ENCODE data around the gene RAI2.

RAI2 gene

GRCh38 chrX:17839269-17839668 lies 21.8 kb downstream of the RAI2 start:
- Histone ChIP-seq H3K36me3 (ENCODE audit: control insufficient read depth, insufficient read depth, low read length) (no peaks in the 10 kb centered on the region), H3K79me1 (ENCODE audit: low read length) (no peaks in the 10 kb centered on the region), H3K4ac (ENCODE audit: low read depth, low read length) (no peak overlapping the region), H2BK5ac (ENCODE audit: low read length) (no peak overlapping the region), H3K4me3 (ENCODE audit: low read length) (no peak overlapping the region), H3K9ac (ENCODE audit: low read length) (no peak overlapping the region), H3K56ac (ENCODE audit: low read length) (no peak overlapping the region), H3K27me3 (ENCODE audit: insufficient read depth, low read length, poor library complexity) (no peaks in the 10 kb centered on the region), H3K4me1 (ENCODE audit: control insufficient read depth, low read depth, low read length) (no peaks in the 10 kb centered on the region), H3K23ac (ENCODE audit: low read length) (no peak overlapping the region), H3K4me2 (ENCODE audit: low read length) (no peak overlapping the region), H2BK120ac (ENCODE audit: low read depth, low read length) (no peak overlapping the region), H3K18ac (ENCODE audit: low read length) (no peak overlapping the region), H4K8ac (ENCODE audit: low read depth, low read length) (no peak overlapping the region), H3K27ac (ENCODE audit: low read depth, low read length) (no peak overlapping the region), H2AK5ac (ENCODE audit: low read length) (no peak overlapping the region), H3K79me2 (ENCODE audit: control insufficient read depth, insufficient read depth, low read length) (no peaks in the 10 kb centered on the region), H4K5ac (ENCODE audit: low read length) (no peak overlapping the region), H2BK15ac (replicated peaks; ENCODE audit: low read depth) (no peak overlapping the region)
- no CpG with 5 or more reads among the region's 4 CpGs for WGBS (ENCODE audit: extremely low coverage, insufficient coverage, low lambda C conversion rate)
- peak; percentile 4 for DNase-seq

- DNase-seq: peak; percentile 4
- no peak overlapping the region for H3K9ac ChIP-seq (ENCODE audit: low read length)
- no peak overlapping the region for H4K8ac ChIP-seq (ENCODE audit: low read depth, low read length)
- no peaks in the 10 kb centered on the region for H3K79me1 ChIP-seq (ENCODE audit: low read length)
- H3K27ac ChIP-seq (ENCODE audit: low read depth, low read length): no peak overlapping the region
- H2AK5ac ChIP-seq (ENCODE audit: low read length): no peak overlapping the region
- H2BK5ac ChIP-seq (ENCODE audit: low read length): no peak overlapping the region
- no peaks in the 10 kb centered on the region for H3K4me1 ChIP-seq (ENCODE audit: control insufficient read depth, low read depth, low read length)
- no peaks in the 10 kb centered on the region for H3K36me3 ChIP-seq (ENCODE audit: control insufficient read depth, insufficient read depth, low read length)
- WGBS (ENCODE audit: extremely low coverage, insufficient coverage, low lambda C conversion rate): no CpG with 5 or more reads among the region's 3 CpGs
- H2BK120ac ChIP-seq (ENCODE audit: low read depth, low read length): no peak overlapping the region
- H3K4ac ChIP-seq (ENCODE audit: low read depth, low read length): no peak overlapping the region
- H4K5ac ChIP-seq (ENCODE audit: low read length): no peak overlapping the region
- H3K23ac ChIP-seq (ENCODE audit: low read length): no peak overlapping the region
- H3K79me2 ChIP-seq (ENCODE audit: control insufficient read depth, insufficient read depth, low read length): no peaks in the 10 kb centered on the region
- no peak overlapping the region for H3K56ac ChIP-seq (ENCODE audit: low read length)
- no peak overlapping the region for H3K4me3 ChIP-seq (ENCODE audit: low read length)
- H3K27me3 ChIP-seq (ENCODE audit: insufficient read depth, low read length, poor library complexity): no peaks in the 10 kb centered on the region
- H2BK15ac ChIP-seq (replicated peaks; ENCODE audit: low read depth): no peak overlapping the region
- H3K18ac ChIP-seq (ENCODE audit: low read length): no peak overlapping the region
- no peak overlapping the region for H3K4me2 ChIP-seq (ENCODE audit: low read length)
Observed at GRCh38 chrX:17836830-17837229, 24.3 kb downstream of the RAI2 start.

GRCh38 chrX:17833954-17834353 lies 27.1 kb downstream of the RAI2 start:
- no peaks in the 10 kb centered on the region for H3K4me1 ChIP-seq (ENCODE audit: control insufficient read depth, low read depth, low read length)
- H2BK15ac ChIP-seq (replicated peaks; ENCODE audit: low read depth): no peak overlapping the region
- H4K8ac ChIP-seq (ENCODE audit: low read depth, low read length): no peak overlapping the region
- H3K9ac ChIP-seq (ENCODE audit: low read length): no peak overlapping the region
- WGBS (ENCODE audit: extremely low coverage, insufficient coverage, low lambda C conversion rate): no CpG with 5 or more reads among the region's 2 CpGs
- H3K4me3 ChIP-seq (ENCODE audit: low read length): no peak overlapping the region
- H3K4ac ChIP-seq (ENCODE audit: low read depth, low read length): no peak overlapping the region
- no peak overlapping the region for H2BK5ac ChIP-seq (ENCODE audit: low read length)
- no peaks in the 10 kb centered on the region for H3K79me1 ChIP-seq (ENCODE audit: low read length)
- H3K27ac ChIP-seq (ENCODE audit: low read depth, low read length): no peak overlapping the region
- no peak overlapping the region for H2BK120ac ChIP-seq (ENCODE audit: low read depth, low read length)
- H3K18ac ChIP-seq (ENCODE audit: low read length): no peak overlapping the region
- H3K56ac ChIP-seq (ENCODE audit: low read length): no peak overlapping the region
- H3K27me3 ChIP-seq (ENCODE audit: insufficient read depth, low read length, poor library complexity): no peaks in the 10 kb centered on the region
- H3K23ac ChIP-seq (ENCODE audit: low read length): no peak overlapping the region
- no peak for DNase-seq
- H4K5ac ChIP-seq (ENCODE audit: low read length): no peak overlapping the region
- H3K79me2 ChIP-seq (ENCODE audit: control insufficient read depth, insufficient read depth, low read length): no peaks in the 10 kb centered on the region
- no peak overlapping the region for H2AK5ac ChIP-seq (ENCODE audit: low read length)
- H3K4me2 ChIP-seq (ENCODE audit: low read length): no peak overlapping the region
- H3K36me3 ChIP-seq (ENCODE audit: control insufficient read depth, insufficient read depth, low read length): no peaks in the 10 kb centered on the region

- Histone ChIP-seq H3K4ac (ENCODE audit: low read depth, low read length) (no peak overlapping the region), H3K56ac (ENCODE audit: low read length) (no peak overlapping the region), H2BK5ac (ENCODE audit: low read length) (no peak overlapping the region), H3K23ac (ENCODE audit: low read length) (no peak overlapping the region), H3K36me3 (ENCODE audit: control insufficient read depth, insufficient read depth, low read length) (no peaks in the 10 kb centered on the region), H3K4me3 (ENCODE audit: low read length) (no peak overlapping the region), H3K18ac (ENCODE audit: low read length) (no peak overlapping the region), H3K9ac (ENCODE audit: low read length) (no peak overlapping the region), H3K4me1 (ENCODE audit: control insufficient read depth, low read depth, low read length) (no peaks in the 10 kb centered on the region), H3K27me3 (ENCODE audit: insufficient read depth, low read length, poor library complexity) (no peaks in the 10 kb centered on the region), H4K5ac (ENCODE audit: low read length) (no peak overlapping the region), H3K79me1 (ENCODE audit: low read length) (no peaks in the 10 kb centered on the region), H2BK120ac (ENCODE audit: low read depth, low read length) (no peak overlapping the region), H3K4me2 (ENCODE audit: low read length) (no peak overlapping the region), H2AK5ac (ENCODE audit: low read length) (no peak overlapping the region), H3K27ac (ENCODE audit: low read depth, low read length) (no peak overlapping the region), H3K79me2 (ENCODE audit: control insufficient read depth, insufficient read depth, low read length) (no peaks in the 10 kb centered on the region), H4K8ac (ENCODE audit: low read depth, low read length) (no peak overlapping the region), H2BK15ac (replicated peaks; ENCODE audit: low read depth) (no peak overlapping the region)
- WGBS (ENCODE audit: extremely low coverage, insufficient coverage, low lambda C conversion rate): no CpG with 5 or more reads among the region's 3 CpGs
- DNase-seq: no peak
Observed at GRCh38 chrX:17831255-17831654, 29.8 kb downstream of the RAI2 start.

- no peak overlapping the region for H3K4ac ChIP-seq (ENCODE audit: low read depth, low read length)
- H4K8ac ChIP-seq (ENCODE audit: low read depth, low read length): no peak overlapping the region
- H4K5ac ChIP-seq (ENCODE audit: low read length): no peak overlapping the region
- DNase-seq: no peak
- H3K56ac ChIP-seq (ENCODE audit: low read length): no peak overlapping the region
- H3K79me1 ChIP-seq (ENCODE audit: low read length): no peaks in the 10 kb centered on the region
- H2AK5ac ChIP-seq (ENCODE audit: low read length): no peak overlapping the region
- no peaks in the 10 kb centered on the region for H3K36me3 ChIP-seq (ENCODE audit: control insufficient read depth, insufficient read depth, low read length)
- WGBS (ENCODE audit: extremely low coverage, insufficient coverage, low lambda C conversion rate): no CpG with 5 or more reads among the region's 1 CpG
- H3K23ac ChIP-seq (ENCODE audit: low read length): no peak overlapping the region
- no peaks in the 10 kb centered on the region for H3K27me3 ChIP-seq (ENCODE audit: insufficient read depth, low read length, poor library complexity)
- no peak overlapping the region for H3K18ac ChIP-seq (ENCODE audit: low read length)
- H2BK5ac ChIP-seq (ENCODE audit: low read length): no peak overlapping the region
- H3K4me3 ChIP-seq (ENCODE audit: low read length): no peak overlapping the region
- H3K27ac ChIP-seq (ENCODE audit: low read depth, low read length): no peak overlapping the region
- H3K4me2 ChIP-seq (ENCODE audit: low read length): no peak overlapping the region
- no peaks in the 10 kb centered on the region for H3K4me1 ChIP-seq (ENCODE audit: control insufficient read depth, low read depth, low read length)
- H2BK15ac ChIP-seq (replicated peaks; ENCODE audit: low read depth): no peak overlapping the region
- no peak overlapping the region for H3K9ac ChIP-seq (ENCODE audit: low read length)
- no peak overlapping the region for H2BK120ac ChIP-seq (ENCODE audit: low read depth, low read length)
- no peaks in the 10 kb centered on the region for H3K79me2 ChIP-seq (ENCODE audit: control insufficient read depth, insufficient read depth, low read length)
Observed at GRCh38 chrX:17830211-17830610, 30.9 kb downstream of the RAI2 start.

- Histone ChIP-seq H3K79me1 (ENCODE audit: low read length) (no peaks in the 10 kb centered on the region), H3K4ac (ENCODE audit: low read depth, low read length) (no peak overlapping the region), H3K27ac (ENCODE audit: low read depth, low read length) (no peak overlapping the region), H3K9ac (ENCODE audit: low read length) (no peak overlapping the region), H3K23ac (ENCODE audit: low read length) (no peak overlapping the region), H3K18ac (ENCODE audit: low read length) (no peak overlapping the region), H3K56ac (ENCODE audit: low read length) (no peak overlapping the region), H4K8ac (ENCODE audit: low read depth, low read length) (no peak overlapping the region), H3K4me3 (ENCODE audit: low read length) (no peak overlapping the region), H3K4me2 (ENCODE audit: low read length) (no peak overlapping the region), H4K5ac (ENCODE audit: low read length) (no peak overlapping the region), H2AK5ac (ENCODE audit: low read length) (no peak overlapping the region), H3K4me1 (ENCODE audit: control insufficient read depth, low read depth, low read length) (no peaks in the 10 kb centered on the region), H2BK120ac (ENCODE audit: low read depth, low read length) (no peak overlapping the region), H2BK5ac (ENCODE audit: low read length) (no peak overlapping the region), H3K36me3 (ENCODE audit: control insufficient read depth, insufficient read depth, low read length) (no peaks in the 10 kb centered on the region), H2BK15ac (replicated peaks; ENCODE audit: low read depth) (no peak overlapping the region), H3K27me3 (ENCODE audit: insufficient read depth, low read length, poor library complexity) (no peaks in the 10 kb centered on the region), H3K79me2 (ENCODE audit: control insufficient read depth, insufficient read depth, low read length) (no peaks in the 10 kb centered on the region)
- DNase-seq: no peak
- no CpG with 5 or more reads among the region's 1 CpG for WGBS (ENCODE audit: extremely low coverage, insufficient coverage, low lambda C conversion rate)
Observed at GRCh38 chrX:17829566-17829965, 31.5 kb downstream of the RAI2 start.

Data from mesendoderm (in vitro differentiated cells).